Vagina (tissue), 2 donors: ENCODE results near the gene PPEF1. TPM values are rescaled to one million over a fixed set of nuclear protein-coding genes. Genes with fewer than 3 reads are reported as not detected.

ENCODE experiments used
- DNase-seq, 2 donors: peaks; one replicate each; pipeline ENCODE4 v3.0.0-alpha.2; 2017; ENCODE audit errors: extremely low spot score in 2 of 2
- H3K27ac ChIP-seq: fragments of 200-600 bp; sonication (generic); one replicate; pipeline ENCODE4 v1.5.1; 2019
- H3K27me3 ChIP-seq: fragments of 200-600 bp; sonication (generic); one replicate; pipeline ENCODE4 v1.5.1; 2019
- H3K36me3 ChIP-seq, 2 donors: fragments of 200-600 bp; sonication (generic); one replicate each; pipeline ENCODE4 v1.5.1; 2017 to 2019
- H3K4me1 ChIP-seq: fragments of 200-600 bp; sonication (generic); one replicate; pipeline ENCODE4 v1.5.1; 2019
- H3K4me3 ChIP-seq, 2 donors: fragments of 200-600 bp; sonication (generic); 1 replicate in 1 of 2; 2 replicates in 1 of 2; pipeline ENCODE4 v1.5.1; 2016 to 2019
- H3K9me3 ChIP-seq: fragments of 200-600 bp; sonication (generic); one replicate; pipeline ENCODE4 v1.5.1; 2019
- CTCF ChIP-seq, 3 experiments: fragments of 450-650 bp in 2 of 3; fragments of 200-600 bp in 1 of 3; sonication (generic) in 1 of 3; IDR thresholded peaks; one replicate each; pipeline ENCODE4 v1.5.1; 2017 to 2019; ENCODE audit warnings: antibody characterized with exemption in 3 of 3, mild to moderate bottlenecking in 2 of 3, moderate library complexity in 2 of 3
- POLR2A ChIP-seq, 2 donors: fragments of 450-650 bp; IDR thresholded peaks; one replicate each; pipeline ENCODE4 v1.6.1; 2017; ENCODE audit warnings: antibody characterized with exemption in 2 of 2, mild to moderate bottlenecking in 2 of 2, moderate library complexity in 2 of 2
- POLR2AphosphoS5 ChIP-seq, 2 donors: sonication (generic); formaldehyde crosslinking; IDR thresholded peaks; one replicate each; pipeline ENCODE4 v1.9.0; 2017; ENCODE audit warnings: antibody characterized with exemption in 2 of 2, mild to moderate bottlenecking in 2 of 2, low read depth in 1 of 2; ENCODE audit not compliant: insufficient read depth in 1 of 2
- intact Hi-C: fragments of 100-400 bp; cut with DNase I; formaldehyde crosslinking; loops from one replicate; pipeline ENCODE4 v1.15.1; 2023
- total RNA-seq: library from RNA; depleted of rRNA; stranded (reverse); fragments of >200 nt; gene quantifications from one replicate; pipeline ENCODE4 v1.2.3, GENCODE V29; 2016

Gene PPEF1
- total RNA-seq, 1 donor from 2014 or later = not detected

- intact Hi-C loops = no loop called here
- Histone ChIP-seq H3K4me3 (no peak overlapping the region), H3K4me1 (no peaks in the 10 kb centered on the region), H3K9me3 (no peaks in the 10 kb centered on the region), H3K27me3 (no peaks in the 10 kb centered on the region), H3K27ac (no peak overlapping the region), H3K36me3 (no peaks in the 10 kb centered on the region)
- no peak for DNase-seq
- TF ChIP-seq POLR2AphosphoS5 (IDR thresholded peaks at IDR 0.05; ENCODE audit: insufficient read depth in 1 of 2, low read depth in 1 of 2) = no peak
- TF ChIP-seq POLR2A (IDR thresholded peaks at IDR 0.05) = no peak
- no peak for TF ChIP-seq CTCF (IDR thresholded peaks at IDR 0.05)
Observed at GRCh38 chrX:18864390-18864920, 157.0 kb downstream of the PPEF1 start.

- DNase-seq = no peak
- H3K27ac ChIP-seq = no peak overlapping the region
- H3K27me3 ChIP-seq = no peaks in the 10 kb centered on the region
- no peak overlapping the region for H3K4me3 ChIP-seq
- peaks cover 8% of the 10 kb centered on the region for H3K4me1 ChIP-seq
- TF ChIP-seq CTCF (IDR thresholded peaks at IDR 0.05) = no peak
- no peak for TF ChIP-seq POLR2AphosphoS5 (IDR thresholded peaks at IDR 0.05; ENCODE audit: insufficient read depth in 1 of 2, low read depth in 1 of 2)
- no peak for TF ChIP-seq POLR2A (IDR thresholded peaks at IDR 0.05)
- intact Hi-C loops = no loop called here
- H3K9me3 ChIP-seq = no peaks in the 10 kb centered on the region
- no peaks in the 10 kb centered on the region for H3K36me3 ChIP-seq
Observed at GRCh38 chrX:18871161-18871890, 163.9 kb downstream of the PPEF1 start.

- Histone ChIP-seq H3K4me3 (no peak overlapping the region), H3K4me1 (peaks cover 8% of the 10 kb centered on the region), H3K36me3 (no peaks in the 10 kb centered on the region), H3K9me3 (no peaks in the 10 kb centered on the region), H3K27ac (no peak overlapping the region), H3K27me3 (no peaks in the 10 kb centered on the region)
- no peak for TF ChIP-seq CTCF (IDR thresholded peaks at IDR 0.05)
- TF ChIP-seq POLR2AphosphoS5 (IDR thresholded peaks at IDR 0.05; ENCODE audit: insufficient read depth in 1 of 2, low read depth in 1 of 2) = no peak
- TF ChIP-seq POLR2A (IDR thresholded peaks at IDR 0.05) = no peak
- DNase-seq = no peak
- intact Hi-C loops = no loop called here
Observed at GRCh38 chrX:18871970-18872369, 164.5 kb downstream of the PPEF1 start.

GRCh38 chrX:18872621-18873020, 165.2 kb downstream of the PPEF1 start:
- peak overlapping the region; percentile 61 for H3K27ac ChIP-seq

More at GRCh38 chrX:18872621-18873020, 165.2 kb downstream of the PPEF1 start:
- no peak for DNase-seq
- H3K4me1 ChIP-seq = peaks cover 8% of the 10 kb centered on the region
- TF ChIP-seq POLR2A (IDR thresholded peaks at IDR 0.05) = no peak
- TF ChIP-seq POLR2AphosphoS5 (IDR thresholded peaks at IDR 0.05; ENCODE audit: insufficient read depth in 1 of 2, low read depth in 1 of 2) = no peak
- TF ChIP-seq CTCF (IDR thresholded peaks at IDR 0.05) = no peak
- H3K27me3 ChIP-seq = no peaks in the 10 kb centered on the region
- H3K9me3 ChIP-seq = no peaks in the 10 kb centered on the region
- intact Hi-C loops = no loop called here
- no peaks in the 10 kb centered on the region for H3K36me3 ChIP-seq
- no peak overlapping the region for H3K4me3 ChIP-seq
